ENCODE data around the gene CCNI2.

Gene CCNI2

GRCh38 chr5:132746954-132747615 lies at the start of gene CCNI2:
TSS of gene CCNI2 (plus strand) at chr5:132747426. CDS start at chr5:132747496, 70 bp downstream.
- DNase-seq: no peak

- DNase-seq: no peak
Observed at GRCh38 chr5:132704875-132705274, 42.4 kb upstream of the CCNI2 start.

GRCh38 chr5:132708645-132709044 lies 38.6 kb upstream of the CCNI2 start:
- no peak for DNase-seq

GRCh38 chr5:132714456-132715307 lies 32.5 kb upstream of the CCNI2 start:
- no peak for DNase-seq

- DNase-seq: no peak
Observed at GRCh38 chr5:132718544-132719312, 28.5 kb upstream of the CCNI2 start.

GRCh38 chr5:132725745-132726144 lies 21.5 kb upstream of the CCNI2 start:
- DNase-seq: no peak

- no peak for DNase-seq
Observed at GRCh38 chr5:132729896-132730295, 17.3 kb upstream of the CCNI2 start.

GRCh38 chr5:132733499-132734148 lies 13.6 kb upstream of the CCNI2 start:
- DNase-seq: no peak

- DNase-seq: no peak
Observed at GRCh38 chr5:132734687-132735086, 12.5 kb upstream of the CCNI2 start.

GRCh38 chr5:132736853-132737833 lies 10.1 kb upstream of the CCNI2 start, which contains the start of gene KIF3A:
TSS of gene KIF3A (minus strand) at chr5:132737546. CDS start at chr5:132737419, 127 bp downstream.
- DNase-seq: peak; percentile 91

GRCh38 chr5:132737982-132738681 lies 9.1 kb upstream of the CCNI2 start:
- DNase-seq: no peak

GRCh38 chr5:132739232-132739631 lies 8.0 kb upstream of the CCNI2 start:
- DNase-seq: no peak

GRCh38 chr5:132742158-132742557 lies 5.1 kb upstream of the CCNI2 start:
- no peak for DNase-seq

- no peak for DNase-seq
Observed at GRCh38 chr5:132742626-132743025, 4.6 kb upstream of the CCNI2 start.

- no peak for DNase-seq
Observed at GRCh38 chr5:132744659-132745058, 2.6 kb upstream of the CCNI2 start.

GRCh38 chr5:132746592-132746953 lies 653 bp upstream of the CCNI2 start:
- DNase-seq: no peak

GRCh38 chr5:132747616-132748440 lies 602 bp downstream of the CCNI2 start:
- no peak for DNase-seq

- no peak for DNase-seq
Observed at GRCh38 chr5:132748522-132749000, 1.3 kb downstream of the CCNI2 start.

- no peak for DNase-seq
Observed at GRCh38 chr5:132749506-132749905, 2.3 kb downstream of the CCNI2 start.
